ENCODE results near the gene CYTH1. TPM values are rescaled to one million over a fixed set of nuclear protein-coding genes. Genes with fewer than 3 reads are reported as not detected.
A peak's percentile ranks its signal among the peaks of the same experiment; 100 is the strongest.

Gene CYTH1
- total RNA-seq, 1 experiment from 2014 or later = 9.6 TPM

DNA sequence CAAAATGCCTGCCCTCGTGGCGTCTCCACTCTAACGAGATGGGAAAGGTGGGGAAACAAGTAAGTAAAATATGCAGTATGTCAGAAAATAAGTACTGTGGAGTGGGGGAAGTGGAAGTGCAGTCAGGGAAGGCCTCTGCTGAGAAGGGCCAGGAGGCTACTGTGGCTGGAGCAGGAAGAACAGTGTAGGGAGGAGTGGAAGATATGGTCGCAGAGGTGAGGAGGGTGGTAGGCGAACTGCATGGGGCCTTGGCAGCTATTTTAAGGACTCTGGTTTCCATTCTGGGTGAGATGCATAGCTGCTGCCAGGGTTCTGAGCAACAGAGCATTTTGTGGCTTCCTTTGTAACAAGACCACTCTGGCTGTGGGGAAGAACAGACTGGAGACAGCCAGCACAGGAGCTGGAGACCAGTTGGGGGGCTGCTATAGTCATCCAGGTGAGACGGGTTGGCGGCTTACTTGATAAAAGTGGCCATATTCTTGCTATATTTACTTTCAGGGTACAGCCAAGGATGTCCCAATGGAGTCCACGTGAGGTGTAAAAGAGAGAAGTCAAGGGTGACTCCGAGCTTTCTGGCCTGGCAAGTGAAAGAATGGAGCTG, 42.6 kb downstream of the CYTH1 start:
- Histone ChIP-seq H3K4me3 (ENCODE audit: low read length) (no peak overlapping the region), H4K20me1 (ENCODE audit: insufficient read depth, low read depth, low read length) (peaks cover 30% of the 10 kb centered on the region), H3K27ac (ENCODE audit: low read length) (no peak overlapping the region), H3K4me1 (ENCODE audit: low read length) (peaks cover 43% of the 10 kb centered on the region), H3K27me3 (ENCODE audit: low read length) (no peaks in the 10 kb centered on the region), H3K9me2 (replicated peaks; ENCODE audit: insufficient read depth, low read length) (no peaks in the 10 kb centered on the region), H3K4me2 (ENCODE audit: low read depth, low read length, poor library complexity, severe bottlenecking) (no peak overlapping the region), H3K9ac (ENCODE audit: low read length) (no peak overlapping the region), H3K79me2 (ENCODE audit: low read length) (no peaks in the 10 kb centered on the region), H2AFZ (ENCODE audit: low read length) (no peak overlapping the region), H3K9me3 (ENCODE audit: low read length) (no peaks in the 10 kb centered on the region), H3K36me3 (ENCODE audit: insufficient read depth, low read length) (no peaks in the 10 kb centered on the region)
- peak; percentile 47 for DNase-seq

DNA sequence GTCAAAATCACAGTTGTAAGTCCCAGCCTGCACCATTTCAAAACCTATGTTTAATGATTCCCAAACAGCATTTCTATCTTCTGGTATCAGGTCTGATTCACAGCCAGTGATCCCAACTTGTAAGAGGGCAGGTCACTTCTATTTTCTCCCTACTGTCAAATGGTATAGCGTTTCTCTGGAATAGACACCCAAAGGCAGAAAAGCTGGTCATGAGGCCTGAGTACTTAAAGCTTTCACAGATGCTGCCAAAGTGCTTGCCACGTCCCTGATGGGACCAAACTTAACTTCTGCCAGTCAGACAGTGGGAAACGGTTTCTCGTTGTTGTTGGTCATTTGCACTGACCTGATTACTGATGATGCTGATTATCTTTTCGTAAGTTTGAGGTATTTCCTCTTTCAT, 43.4 kb downstream of the CYTH1 start:
- H2AFZ ChIP-seq (ENCODE audit: low read length) = no peak overlapping the region
- no peak overlapping the region for H3K9ac ChIP-seq (ENCODE audit: low read length)
- H3K9me2 ChIP-seq (replicated peaks; ENCODE audit: insufficient read depth, low read length) = no peaks in the 10 kb centered on the region
- no peaks in the 10 kb centered on the region for H3K27me3 ChIP-seq (ENCODE audit: low read length)
- no peak overlapping the region for H3K4me3 ChIP-seq (ENCODE audit: low read length)
- DNase-seq = no peak
- no peaks in the 10 kb centered on the region for H3K9me3 ChIP-seq (ENCODE audit: low read length)
- H3K79me2 ChIP-seq (ENCODE audit: low read length) = no peaks in the 10 kb centered on the region
- H3K27ac ChIP-seq (ENCODE audit: low read length) = no peak overlapping the region
- no peak overlapping the region for H3K4me2 ChIP-seq (ENCODE audit: low read depth, low read length, poor library complexity, severe bottlenecking)
- peaks cover 31% of the 10 kb centered on the region for H4K20me1 ChIP-seq (ENCODE audit: insufficient read depth, low read depth, low read length)
- no peaks in the 10 kb centered on the region for H3K36me3 ChIP-seq (ENCODE audit: insufficient read depth, low read length)
- H3K4me1 ChIP-seq (ENCODE audit: low read length) = peaks cover 43% of the 10 kb centered on the region

DNA sequence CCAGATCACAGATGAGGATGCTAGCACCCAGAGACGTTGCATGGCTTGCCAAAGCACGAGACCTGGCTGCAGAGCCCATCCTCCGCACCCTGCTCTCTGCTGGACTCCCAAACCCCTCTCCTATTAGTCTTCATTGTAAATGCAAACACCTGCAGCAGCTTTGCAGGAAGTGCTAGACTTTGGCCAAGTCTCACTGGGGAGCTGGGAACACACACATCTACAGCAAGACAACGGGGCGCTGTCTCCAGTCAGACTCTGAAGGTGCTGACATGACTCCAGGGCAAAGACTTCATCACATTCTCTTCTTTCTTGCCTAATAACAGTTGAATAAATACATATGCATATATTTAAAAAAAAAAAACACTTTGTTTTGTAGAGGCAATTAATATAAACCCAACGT, 43.8 kb downstream of the CYTH1 start:
- peaks cover 43% of the 10 kb centered on the region for H3K4me1 ChIP-seq (ENCODE audit: low read length)
- no peak overlapping the region for H3K27ac ChIP-seq (ENCODE audit: low read length)
- no peak overlapping the region for H3K9ac ChIP-seq (ENCODE audit: low read length)
- no peaks in the 10 kb centered on the region for H3K79me2 ChIP-seq (ENCODE audit: low read length)
- peaks cover 33% of the 10 kb centered on the region for H4K20me1 ChIP-seq (ENCODE audit: insufficient read depth, low read depth, low read length)
- no peaks in the 10 kb centered on the region for H3K36me3 ChIP-seq (ENCODE audit: insufficient read depth, low read length)
- H2AFZ ChIP-seq (ENCODE audit: low read length) = no peak overlapping the region
- DNase-seq = no peak
- H3K4me2 ChIP-seq (ENCODE audit: low read depth, low read length, poor library complexity, severe bottlenecking) = no peak overlapping the region
- H3K9me2 ChIP-seq (replicated peaks; ENCODE audit: insufficient read depth, low read length) = no peaks in the 10 kb centered on the region
- H3K4me3 ChIP-seq (ENCODE audit: low read length) = no peak overlapping the region
- no peaks in the 10 kb centered on the region for H3K9me3 ChIP-seq (ENCODE audit: low read length)
- H3K27me3 ChIP-seq (ENCODE audit: low read length) = no peaks in the 10 kb centered on the region

DNA sequence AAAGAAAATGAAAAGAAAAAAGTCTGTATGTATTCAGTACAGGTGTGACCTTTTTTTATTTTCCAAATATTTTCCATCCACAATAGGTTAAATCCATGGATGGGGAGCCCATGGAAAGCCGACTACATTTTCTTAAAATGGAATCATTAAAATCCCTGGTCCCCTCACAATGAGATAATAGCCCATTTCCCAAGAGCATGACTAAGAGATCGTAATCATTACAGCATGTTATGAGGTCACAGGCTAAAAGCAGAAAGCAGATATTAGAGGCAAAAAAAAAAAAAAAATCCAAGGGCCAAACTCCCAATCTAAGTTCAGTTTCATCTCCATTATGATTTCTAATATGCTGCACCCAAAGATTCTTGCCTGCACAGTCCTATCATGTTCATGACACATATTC, 44.7 kb downstream of the CYTH1 start:
- Histone ChIP-seq H4K20me1 (ENCODE audit: insufficient read depth, low read depth, low read length) (peaks cover 33% of the 10 kb centered on the region), H3K4me3 (ENCODE audit: low read length) (no peak overlapping the region)

DNA sequence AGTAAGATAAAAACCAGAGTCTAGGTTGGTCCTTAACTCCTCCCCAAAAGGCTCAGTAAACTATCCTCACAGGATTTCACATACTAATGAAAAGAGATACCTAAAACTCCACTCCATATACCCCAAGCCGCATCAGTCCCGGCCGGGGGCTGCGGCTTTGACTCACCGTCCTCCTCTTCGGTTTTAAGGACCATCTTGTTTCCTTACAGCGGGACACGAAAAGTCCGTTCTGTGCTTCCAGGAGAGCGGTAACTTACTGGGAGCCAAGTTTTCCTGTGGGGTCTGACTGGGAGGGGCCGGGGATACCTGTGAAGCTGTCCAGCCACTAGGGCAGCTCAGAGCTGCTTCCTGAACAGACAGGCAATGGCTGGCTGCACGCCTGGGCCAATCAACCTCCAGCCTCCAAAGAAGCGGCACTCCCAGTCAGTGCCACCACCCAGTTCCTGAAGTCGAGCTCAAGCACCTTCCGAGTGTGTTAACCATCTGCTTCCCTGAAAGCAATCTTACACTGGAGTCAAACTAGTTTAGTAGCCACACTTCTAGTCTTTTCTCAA, 45.5 kb downstream of the CYTH1 start:
- Histone ChIP-seq H4K20me1 (ENCODE audit: insufficient read depth, low read depth, low read length) (peaks cover 33% of the 10 kb centered on the region), H3K4me1 (ENCODE audit: low read length) (peaks cover 43% of the 10 kb centered on the region), H3K9me3 (ENCODE audit: low read length) (no peaks in the 10 kb centered on the region), H3K4me2 (ENCODE audit: low read depth, low read length, poor library complexity, severe bottlenecking) (peak overlapping the region; percentile 56), H3K27ac (ENCODE audit: low read length) (no peak overlapping the region), H3K4me3 (ENCODE audit: low read length) (peak overlapping the region; percentile 57), H2AFZ (ENCODE audit: low read length) (no peak overlapping the region), H3K36me3 (ENCODE audit: insufficient read depth, low read length) (no peaks in the 10 kb centered on the region), H3K9me2 (replicated peaks; ENCODE audit: insufficient read depth, low read length) (no peaks in the 10 kb centered on the region), H3K9ac (ENCODE audit: low read length) (peak overlapping the region; percentile 16; the same call in 1 of the 2 replicates), H3K79me2 (ENCODE audit: low read length) (no peaks in the 10 kb centered on the region), H3K27me3 (ENCODE audit: low read length) (no peaks in the 10 kb centered on the region)
- DNase-seq = peak; percentile 73

More for the DNA sequence above, 44.7 kb downstream of the CYTH1 start:
- peaks cover 43% of the 10 kb centered on the region for H3K4me1 ChIP-seq (ENCODE audit: low read length)
- H3K9me3 ChIP-seq (ENCODE audit: low read length) = no peaks in the 10 kb centered on the region
- H3K36me3 ChIP-seq (ENCODE audit: insufficient read depth, low read length) = no peaks in the 10 kb centered on the region
- no peak overlapping the region for H2AFZ ChIP-seq (ENCODE audit: low read length)
- no peaks in the 10 kb centered on the region for H3K27me3 ChIP-seq (ENCODE audit: low read length)
- H3K9me2 ChIP-seq (replicated peaks; ENCODE audit: insufficient read depth, low read length) = no peaks in the 10 kb centered on the region
- no peak overlapping the region for H3K9ac ChIP-seq (ENCODE audit: low read length)
- no peak for DNase-seq
- H3K79me2 ChIP-seq (ENCODE audit: low read length) = no peaks in the 10 kb centered on the region
- H3K27ac ChIP-seq (ENCODE audit: low read length) = no peak overlapping the region
- H3K4me2 ChIP-seq (ENCODE audit: low read depth, low read length, poor library complexity, severe bottlenecking) = peak overlapping the region; percentile 56

DNA sequence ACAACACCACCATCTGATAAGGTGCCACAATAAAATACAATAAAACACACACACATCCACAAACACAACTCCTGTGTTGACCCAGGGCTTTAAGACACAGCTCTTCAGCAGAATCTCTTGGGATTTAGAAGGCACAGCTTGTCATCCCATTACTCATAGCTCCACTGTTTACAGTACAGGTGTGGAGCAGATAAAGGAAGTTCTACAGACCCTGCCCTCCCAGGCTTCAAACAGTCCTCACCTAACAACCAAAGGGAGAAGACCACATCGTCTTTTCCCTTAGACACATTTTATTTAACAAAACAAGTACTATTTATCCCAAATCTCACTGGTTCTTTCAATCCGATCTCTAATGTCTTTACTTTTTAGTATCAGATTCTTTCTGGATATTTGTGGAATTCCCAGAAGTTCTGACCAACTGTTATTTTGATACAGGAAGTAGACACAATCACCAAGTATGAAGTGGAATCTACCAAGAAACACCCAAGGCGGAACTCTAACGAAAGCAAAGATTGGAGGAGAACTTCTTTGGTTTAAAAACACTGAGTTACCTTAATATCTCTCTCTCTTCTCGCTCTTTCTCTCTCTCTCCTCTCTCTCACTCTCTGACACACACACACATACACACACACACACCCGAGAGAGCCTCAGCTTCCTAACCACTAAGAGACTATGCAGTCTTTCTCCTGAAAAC, 46.1 kb downstream of the CYTH1 start:
- Histone ChIP-seq H3K4me1 (ENCODE audit: low read length) (peaks cover 43% of the 10 kb centered on the region), H3K79me2 (ENCODE audit: low read length) (no peaks in the 10 kb centered on the region), H4K20me1 (ENCODE audit: insufficient read depth, low read depth, low read length) (peaks cover 30% of the 10 kb centered on the region), H3K36me3 (ENCODE audit: insufficient read depth, low read length) (no peaks in the 10 kb centered on the region), H3K4me3 (ENCODE audit: low read length) (peak overlapping the region; percentile 57), H2AFZ (ENCODE audit: low read length) (no peak overlapping the region), H3K27me3 (ENCODE audit: low read length) (no peaks in the 10 kb centered on the region), H3K9me2 (replicated peaks; ENCODE audit: insufficient read depth, low read length) (no peaks in the 10 kb centered on the region), H3K9me3 (ENCODE audit: low read length) (no peaks in the 10 kb centered on the region), H3K9ac (ENCODE audit: low read length) (peak overlapping the region; percentile 16; the same call in 1 of the 2 replicates), H3K27ac (ENCODE audit: low read length) (no peak overlapping the region), H3K4me2 (ENCODE audit: low read depth, low read length, poor library complexity, severe bottlenecking) (peak overlapping the region; percentile 56)
- DNase-seq = no peak

DNA sequence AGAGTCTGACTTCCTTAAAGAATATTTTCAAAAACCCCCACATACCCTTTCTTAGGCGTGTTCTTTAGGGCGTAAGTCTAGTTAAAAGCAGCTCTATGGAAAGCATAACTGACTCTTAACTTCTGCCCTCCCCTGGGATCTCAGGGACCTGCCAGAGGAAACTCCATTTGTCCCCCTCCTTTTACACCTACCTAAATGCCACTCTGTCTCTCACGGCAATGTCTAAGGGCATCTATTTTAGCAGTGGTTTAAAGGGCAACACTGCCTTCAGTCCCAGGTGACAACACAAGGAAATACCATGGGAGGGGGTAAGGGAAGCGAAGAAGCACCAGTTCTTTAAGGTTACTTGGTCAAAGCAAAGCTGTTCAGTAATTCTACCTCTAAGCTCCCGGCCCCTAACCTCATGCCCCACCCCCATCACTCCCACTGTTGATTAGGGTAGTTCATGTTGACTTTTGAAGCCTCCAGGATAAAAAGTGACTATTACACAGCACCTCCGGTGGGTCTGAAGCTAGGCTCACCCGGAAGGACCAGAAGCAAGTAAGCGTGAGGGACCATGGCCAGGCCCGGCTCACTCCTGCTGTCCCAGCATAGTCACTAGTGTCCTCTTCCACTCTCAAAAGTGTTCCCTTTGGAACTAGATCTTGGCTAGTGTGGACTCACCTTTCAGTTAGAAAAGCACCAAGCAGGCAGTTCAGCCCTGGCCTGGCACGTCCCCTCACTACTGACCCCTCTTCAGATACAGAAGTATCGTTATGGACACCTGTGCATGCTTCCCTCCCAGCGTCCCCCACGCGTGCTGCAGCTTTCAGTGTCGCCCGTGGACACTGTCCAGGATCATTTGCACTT, 47.1 kb downstream of the CYTH1 start:
- H3K9me3 ChIP-seq (ENCODE audit: low read length) = no peaks in the 10 kb centered on the region
- no peaks in the 10 kb centered on the region for H3K9me2 ChIP-seq (replicated peaks; ENCODE audit: insufficient read depth, low read length)
- H3K9ac ChIP-seq (ENCODE audit: low read length) = no peak overlapping the region; the same call in 1 of the 2 replicates
- H4K20me1 ChIP-seq (ENCODE audit: insufficient read depth, low read depth, low read length) = peaks cover 30% of the 10 kb centered on the region
- H3K4me3 ChIP-seq (ENCODE audit: low read length) = peak overlapping the region; percentile 57; the same call in 1 of the 2 replicates
- peaks cover 46% of the 10 kb centered on the region for H3K4me1 ChIP-seq (ENCODE audit: low read length)
- peak overlapping the region; percentile 56 for H3K4me2 ChIP-seq (ENCODE audit: low read depth, low read length, poor library complexity, severe bottlenecking)
- no peak overlapping the region for H2AFZ ChIP-seq (ENCODE audit: low read length)
- DNase-seq = no peak
- no peaks in the 10 kb centered on the region for H3K36me3 ChIP-seq (ENCODE audit: insufficient read depth, low read length)
- H3K27ac ChIP-seq (ENCODE audit: low read length) = no peak overlapping the region
- no peaks in the 10 kb centered on the region for H3K27me3 ChIP-seq (ENCODE audit: low read length)
- H3K79me2 ChIP-seq (ENCODE audit: low read length) = no peaks in the 10 kb centered on the region

DNA sequence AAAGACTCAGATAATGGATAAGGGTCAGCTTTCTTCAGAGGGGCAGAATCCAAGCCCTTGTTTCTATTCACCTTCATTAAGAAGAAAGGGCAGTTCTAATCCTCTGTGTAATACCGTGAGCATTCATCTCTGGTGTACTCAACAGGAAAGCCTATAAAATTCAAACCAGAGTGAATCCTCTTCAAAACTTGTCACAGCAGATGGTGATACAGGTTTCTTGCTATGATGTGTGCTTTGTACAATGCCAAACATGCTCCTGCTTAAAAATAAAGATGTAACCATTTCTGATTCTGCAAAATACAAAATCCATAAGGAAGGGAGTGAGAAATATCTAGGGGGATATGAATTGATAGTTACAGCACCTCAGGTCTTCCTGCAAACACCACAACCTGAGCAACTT, 49.7 kb downstream of the CYTH1 start:
- H3K9me3 ChIP-seq (ENCODE audit: low read length) = no peaks in the 10 kb centered on the region
- H3K4me1 ChIP-seq (ENCODE audit: low read length) = peaks cover 32% of the 10 kb centered on the region
- no peak overlapping the region for H3K9ac ChIP-seq (ENCODE audit: low read length)
- no peak overlapping the region for H3K27ac ChIP-seq (ENCODE audit: low read length)
- no peaks in the 10 kb centered on the region for H3K79me2 ChIP-seq (ENCODE audit: low read length)
- H3K4me2 ChIP-seq (ENCODE audit: low read depth, low read length, poor library complexity, severe bottlenecking) = no peak overlapping the region
- no peaks in the 10 kb centered on the region for H3K9me2 ChIP-seq (replicated peaks; ENCODE audit: insufficient read depth, low read length)
- no peak for DNase-seq
- no peaks in the 10 kb centered on the region for H3K36me3 ChIP-seq (ENCODE audit: insufficient read depth, low read length)
- no peaks in the 10 kb centered on the region for H3K27me3 ChIP-seq (ENCODE audit: low read length)
- H3K4me3 ChIP-seq (ENCODE audit: low read length) = no peak overlapping the region
- H2AFZ ChIP-seq (ENCODE audit: low read length) = no peak overlapping the region
- H4K20me1 ChIP-seq (ENCODE audit: insufficient read depth, low read depth, low read length) = peaks cover 32% of the 10 kb centered on the region

Data from Karpas-422 (cell line).